Spleen (tissue), 7 donors: ENCODE data around the gene ZNF319.

ENCODE experiments used
- CTCF ChIP-seq, 11 experiments: fragments of 200-600 bp in 7 of 11; fragments of 450-650 bp in 4 of 11; sonication (generic) in 4 of 11; IDR thresholded peaks in 8 of 11; conservative IDR thresholded peaks in 3 of 11; 1 replicate in 7 of 11; 2 replicates in 4 of 11; pipeline versions ENCODE4 v1.4.0 to v1.8.0; 2016 to 2021; ENCODE audit warnings: antibody characterized with exemption in 11 of 11, inconsistent platforms in 4 of 11, mild to moderate bottlenecking in 1 of 11
- POLR2A ChIP-seq, 3 donors: fragments of 450-650 bp; IDR thresholded peaks; one replicate each; pipeline ENCODE4 v1.5.1; 2017; ENCODE audit warnings: antibody characterized with exemption in 3 of 3, mild to moderate bottlenecking in 1 of 3
- donor health status: DM: no; HTN: no; CAD: no; lungs with moderate emphysema.
- donor health status: DM: no; HTN: no; CAD: no.
- donor health status: DM: no; HTN: no; CAD: no.

DNA sequence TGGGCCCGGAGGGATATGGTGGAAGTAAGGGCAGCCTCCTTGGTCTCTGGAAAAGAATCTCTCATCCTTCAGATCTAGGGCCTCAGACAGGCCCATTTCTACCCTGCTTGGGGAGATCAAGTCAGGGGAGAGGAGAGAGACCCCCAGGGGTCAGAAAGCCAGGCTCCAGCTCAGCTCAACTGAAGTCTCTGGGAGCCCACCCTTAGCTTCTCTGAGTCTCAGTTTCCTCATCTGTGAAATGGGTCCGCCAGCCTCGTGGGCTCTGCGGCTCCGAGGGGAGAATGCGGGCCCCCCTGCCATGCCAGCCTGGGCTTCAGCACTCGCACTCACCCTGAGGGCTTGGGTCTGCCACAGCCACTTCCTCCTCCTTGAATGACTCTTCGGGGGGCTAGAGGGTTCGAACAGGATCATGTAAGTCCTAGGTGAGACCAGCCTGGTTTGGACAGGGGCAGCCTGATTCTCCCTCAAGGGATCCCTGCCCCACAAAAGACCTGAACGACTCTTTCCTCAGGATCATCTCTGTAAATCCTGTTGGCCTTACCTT is 36.2 kb downstream of the ZNF319 start:
- no peak for TF ChIP-seq POLR2A (IDR thresholded peaks at IDR 0.05)
- TF ChIP-seq CTCF (IDR thresholded peaks at IDR 0.05 in 8 of 11, conservative IDR thresholded peaks at IDR 0.05 in 3 of 11), result no peak
